Measurements from ENCODE around the gene FABP3. TPM values are rescaled to one million over a fixed set of nuclear protein-coding genes. Genes with fewer than 3 reads are reported as not detected.

The FABP3 gene
- polyA plus RNA-seq, 3 donors: not detected

GRCh38 chr1:31407029-31407626 lies 34.3 kb upstream of the FABP3 start:
- Histone ChIP-seq H3K4me3 (replicated peaks in 1 of 3; ENCODE audit: low read depth in 2 of 3, low read length in 3 of 3) (no peak overlapping the region), H3K36me3 (replicated peaks in 1 of 2; ENCODE audit: control insufficient read depth in 1 of 2, insufficient read depth in 2 of 2, low read length in 2 of 2) (no peaks in the 10 kb centered on the region), H3K4me1 (ENCODE audit: control insufficient read depth in 1 of 2, insufficient read depth in 2 of 2, low read length in 2 of 2) (no peaks in the 10 kb centered on the region), H3K27ac (ENCODE audit: low read depth in 1 of 2, low read length in 2 of 2) (no peak overlapping the region), H3K27me3 (ENCODE audit: control insufficient read depth in 2 of 2, insufficient read depth in 2 of 2, low read length in 2 of 2) (peaks cover 4 to 16% of the 10 kb centered on the region in 2 donors), H3K9ac (ENCODE audit: insufficient read depth, low read length, poor library complexity, severe bottlenecking) (no peak overlapping the region), H4K20me1 (ENCODE audit: insufficient read depth, low read length) (no peaks in the 10 kb centered on the region), H3K9me3 (replicated peaks in 1 of 2; ENCODE audit: control insufficient read depth in 1 of 2, insufficient read depth in 1 of 2, low read length in 2 of 2) (peaks cover 0 to 1% of the 10 kb centered on the region in 2 donors), H3K4me2 (replicated peaks; ENCODE audit: extremely low read depth, low read length, poor library complexity, severe bottlenecking) (no peak overlapping the region), H2AFZ (ENCODE audit: insufficient read depth, low read depth, low read length, poor library complexity, severe bottlenecking) (no peak overlapping the region), H3K79me2 (ENCODE audit: insufficient read depth, low read length) (no peaks in the 10 kb centered on the region)
- peaks cover 24 to 29% (median 25%) of the 10 kb centered on the region in 3 donors for H3K27me3 Mint-ChIP-seq (ENCODE audit: low read depth in 3 of 3)
- peaks cover 0 to 2% (median 0%) of the 10 kb centered on the region in 7 donors for H3K9me3 Mint-ChIP-seq
- TF ChIP-seq, protein P1, sequence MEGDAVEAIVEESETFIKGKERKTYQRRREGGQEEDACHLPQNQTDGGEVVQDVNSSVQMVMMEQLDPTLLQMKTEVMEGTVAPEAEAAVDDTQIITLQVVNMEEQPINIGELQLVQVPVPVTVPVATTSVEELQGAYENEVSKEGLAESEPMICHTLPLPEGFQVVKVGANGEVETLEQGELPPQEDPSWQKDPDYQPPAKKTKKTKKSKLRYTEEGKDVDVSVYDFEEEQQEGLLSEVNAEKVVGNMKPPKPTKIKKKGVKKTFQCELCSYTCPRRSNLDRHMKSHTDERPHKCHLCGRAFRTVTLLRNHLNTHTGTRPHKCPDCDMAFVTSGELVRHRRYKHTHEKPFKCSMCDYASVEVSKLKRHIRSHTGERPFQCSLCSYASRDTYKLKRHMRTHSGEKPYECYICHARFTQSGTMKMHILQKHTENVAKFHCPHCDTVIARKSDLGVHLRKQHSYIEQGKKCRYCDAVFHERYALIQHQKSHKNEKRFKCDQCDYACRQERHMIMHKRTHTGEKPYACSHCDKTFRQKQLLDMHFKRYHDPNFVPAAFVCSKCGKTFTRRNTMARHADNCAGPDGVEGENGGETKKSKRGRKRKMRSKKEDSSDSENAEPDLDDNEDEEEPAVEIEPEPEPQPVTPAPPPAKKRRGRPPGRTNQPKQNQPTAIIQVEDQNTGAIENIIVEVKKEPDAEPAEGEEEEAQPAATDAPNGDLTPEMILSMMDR (IDR thresholded peaks at IDR 0.05): no peak
- no peak overlapping the region for H3K4me3 Mint-ChIP-seq
- no peaks in the 10 kb centered on the region for H3K4me1 Mint-ChIP-seq
- intact Hi-C loops (cut with micrococcal nuclease): no loop called here
- H3K36me3 Mint-ChIP-seq: no peaks in the 10 kb centered on the region
- WGBS (ENCODE audit: insufficient coverage): 91% methylated on average over 11 of the region's 18 CpGs
- DNase-seq: no peak
- no peak overlapping the region for H3K27ac Mint-ChIP-seq

- no peaks in the 10 kb centered on the region for H3K36me3 Mint-ChIP-seq
- Histone ChIP-seq H3K4me3 (replicated peaks in 1 of 3; ENCODE audit: low read depth in 2 of 3, low read length in 3 of 3) (no peak overlapping the region), H3K27ac (ENCODE audit: low read depth in 1 of 2, low read length in 2 of 2) (no peak overlapping the region), H3K9me3 (replicated peaks in 1 of 2; ENCODE audit: control insufficient read depth in 1 of 2, insufficient read depth in 1 of 2, low read length in 2 of 2) (no peaks in the 10 kb centered on the region), H3K36me3 (replicated peaks in 1 of 2; ENCODE audit: control insufficient read depth in 1 of 2, insufficient read depth in 2 of 2, low read length in 2 of 2) (no peaks in the 10 kb centered on the region), H2AFZ (ENCODE audit: insufficient read depth, low read depth, low read length, poor library complexity, severe bottlenecking) (no peak overlapping the region), H3K79me2 (ENCODE audit: insufficient read depth, low read length) (no peaks in the 10 kb centered on the region), H3K9ac (ENCODE audit: insufficient read depth, low read length, poor library complexity, severe bottlenecking) (no peak overlapping the region), H3K4me2 (replicated peaks; ENCODE audit: extremely low read depth, low read length, poor library complexity, severe bottlenecking) (no peak overlapping the region), H3K27me3 (ENCODE audit: control insufficient read depth in 2 of 2, insufficient read depth in 2 of 2, low read length in 2 of 2) (peaks cover 2% of the 10 kb centered on the region in 2 donors), H3K4me1 (ENCODE audit: control insufficient read depth in 1 of 2, insufficient read depth in 2 of 2, low read length in 2 of 2) (peaks cover 1 to 4% of the 10 kb centered on the region in 2 donors), H4K20me1 (ENCODE audit: insufficient read depth, low read length) (no peaks in the 10 kb centered on the region)
- H3K27ac Mint-ChIP-seq: no peak overlapping the region
- peaks cover 11 to 15% (median 13%) of the 10 kb centered on the region in 3 donors for H3K27me3 Mint-ChIP-seq (ENCODE audit: low read depth in 3 of 3)
- no peak overlapping the region for H3K4me3 Mint-ChIP-seq
- DNase-seq: no peak
- intact Hi-C loops (cut with micrococcal nuclease): no loop called here
- 97% methylated on average over 4 of the region's 6 CpGs for WGBS (ENCODE audit: insufficient coverage)
- TF ChIP-seq, protein P1 (IDR thresholded peaks at IDR 0.05): no peak
- peaks cover 5% of the 10 kb centered on the region for H3K4me1 Mint-ChIP-seq
- peaks cover 0 to 2% (median 0%) of the 10 kb centered on the region in 7 donors for H3K9me3 Mint-ChIP-seq
These were observed 32.8 kb upstream of the FABP3 start for GRCh38 chr1:31405578-31406245.
